GM21367 (cell line): Measurements from ENCODE around the gene ARL3.
"Not testable (repeated sequence)": the region's sequence is repeated elsewhere in the genome, so short reads cannot be mapped to it uniquely, and the experiment has no call there.

Experiments used
- ATAC-seq: cut with Tn5 transposase; IDR thresholded peaks from one replicate; pipeline ENCODE4 v1.9.1; 2021; ENCODE audit not compliant: unreplicated experiment

ARL3 gene

DNA sequence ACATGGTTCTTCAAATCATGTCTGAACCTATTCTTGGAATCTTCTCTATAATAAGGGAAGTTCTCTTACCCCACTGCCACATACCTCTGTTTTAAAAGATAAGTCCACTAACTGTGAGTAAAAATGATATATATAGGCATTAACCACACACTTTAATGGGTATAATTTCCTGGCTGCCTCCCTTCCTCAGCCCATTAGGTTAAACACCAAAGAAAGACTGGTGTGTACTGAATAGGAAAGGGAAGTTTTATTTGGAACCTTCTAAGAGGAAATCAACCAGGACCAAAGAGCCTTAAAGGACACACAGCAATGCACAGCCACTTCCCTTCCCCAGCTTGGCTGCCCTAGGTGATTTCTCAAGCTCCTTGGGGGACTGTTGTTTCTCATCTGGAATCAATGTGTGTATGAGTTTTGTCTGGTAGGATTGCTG lies 24.5 kb upstream of the ARL3 start:
- ATAC-seq, result no peak

DNA sequence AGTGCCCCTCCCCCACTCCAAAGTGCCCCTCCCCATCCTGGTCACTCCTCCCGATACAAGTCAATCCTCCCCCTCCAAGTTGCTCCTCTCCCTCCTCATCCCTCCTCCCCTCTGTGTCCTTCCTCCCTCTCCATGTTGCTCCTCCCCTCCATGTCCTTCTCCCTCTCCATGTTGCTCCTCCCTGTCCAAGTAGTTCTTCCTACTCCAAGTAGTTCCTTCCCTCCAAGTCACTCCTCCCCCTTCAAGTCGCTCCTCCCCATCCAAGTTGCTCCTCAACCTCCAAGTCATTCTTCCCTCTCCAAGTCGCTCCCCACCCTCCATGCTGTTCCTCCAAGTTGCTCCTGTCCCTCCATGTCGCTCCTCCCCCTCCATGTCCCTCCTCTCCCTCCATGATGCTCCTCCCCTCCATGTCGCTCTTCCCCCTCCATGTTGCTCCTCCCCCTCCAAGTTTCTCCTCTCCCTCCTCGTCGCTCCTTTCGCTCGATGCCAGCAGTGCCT lies 20.9 kb upstream of the ARL3 start:
- no peak for ATAC-seq

DNA sequence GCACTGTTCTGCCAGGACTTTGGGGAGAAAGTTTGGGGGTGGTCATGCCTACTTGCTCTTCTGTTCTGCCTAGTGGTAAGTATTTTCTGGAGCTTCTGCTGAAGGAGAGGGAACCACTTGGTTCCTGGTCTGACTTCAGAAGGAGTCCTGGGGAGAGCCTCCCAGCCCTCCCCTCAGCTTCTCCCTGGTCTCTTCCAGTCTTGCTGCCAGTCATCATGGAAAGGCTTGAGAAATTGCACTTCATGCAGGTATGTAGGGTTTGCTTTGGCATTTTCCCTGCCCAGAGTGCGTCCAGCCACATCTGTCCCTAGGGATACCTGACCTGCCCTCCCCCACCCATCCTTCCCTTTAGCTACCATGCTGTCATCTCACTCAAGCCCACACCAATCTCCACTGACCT lies 18.5 kb upstream of the ARL3 start:
- no peak for ATAC-seq

DNA sequence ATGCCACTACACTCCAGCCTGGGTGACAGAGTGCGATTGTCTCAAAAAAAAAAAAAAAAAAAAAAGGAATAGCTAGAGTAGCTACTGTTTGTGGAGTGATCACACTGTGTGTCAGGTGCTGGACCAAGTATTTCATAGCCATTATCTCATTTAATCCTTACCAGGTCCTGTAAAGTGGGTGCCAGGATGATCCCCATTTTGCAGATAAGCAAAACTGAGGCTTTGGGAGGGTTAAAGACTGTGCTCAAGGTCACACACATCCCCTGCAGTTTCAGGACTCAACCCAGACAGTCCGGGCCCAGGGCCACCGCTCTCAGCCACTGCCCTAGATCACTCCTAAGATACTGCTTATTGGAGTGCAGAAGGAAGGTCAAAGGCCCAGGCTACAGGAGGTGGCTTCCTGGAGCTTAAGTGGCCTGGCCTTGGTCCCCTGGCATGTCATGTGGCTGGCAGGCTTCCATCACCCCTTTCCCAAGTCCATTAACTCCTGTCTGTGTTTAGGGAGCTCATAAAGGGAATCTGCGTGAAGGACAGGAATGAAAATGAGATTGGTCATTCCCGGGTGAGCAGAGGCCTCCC lies 17.1 kb upstream of the ARL3 start:
- no peak for ATAC-seq

DNA sequence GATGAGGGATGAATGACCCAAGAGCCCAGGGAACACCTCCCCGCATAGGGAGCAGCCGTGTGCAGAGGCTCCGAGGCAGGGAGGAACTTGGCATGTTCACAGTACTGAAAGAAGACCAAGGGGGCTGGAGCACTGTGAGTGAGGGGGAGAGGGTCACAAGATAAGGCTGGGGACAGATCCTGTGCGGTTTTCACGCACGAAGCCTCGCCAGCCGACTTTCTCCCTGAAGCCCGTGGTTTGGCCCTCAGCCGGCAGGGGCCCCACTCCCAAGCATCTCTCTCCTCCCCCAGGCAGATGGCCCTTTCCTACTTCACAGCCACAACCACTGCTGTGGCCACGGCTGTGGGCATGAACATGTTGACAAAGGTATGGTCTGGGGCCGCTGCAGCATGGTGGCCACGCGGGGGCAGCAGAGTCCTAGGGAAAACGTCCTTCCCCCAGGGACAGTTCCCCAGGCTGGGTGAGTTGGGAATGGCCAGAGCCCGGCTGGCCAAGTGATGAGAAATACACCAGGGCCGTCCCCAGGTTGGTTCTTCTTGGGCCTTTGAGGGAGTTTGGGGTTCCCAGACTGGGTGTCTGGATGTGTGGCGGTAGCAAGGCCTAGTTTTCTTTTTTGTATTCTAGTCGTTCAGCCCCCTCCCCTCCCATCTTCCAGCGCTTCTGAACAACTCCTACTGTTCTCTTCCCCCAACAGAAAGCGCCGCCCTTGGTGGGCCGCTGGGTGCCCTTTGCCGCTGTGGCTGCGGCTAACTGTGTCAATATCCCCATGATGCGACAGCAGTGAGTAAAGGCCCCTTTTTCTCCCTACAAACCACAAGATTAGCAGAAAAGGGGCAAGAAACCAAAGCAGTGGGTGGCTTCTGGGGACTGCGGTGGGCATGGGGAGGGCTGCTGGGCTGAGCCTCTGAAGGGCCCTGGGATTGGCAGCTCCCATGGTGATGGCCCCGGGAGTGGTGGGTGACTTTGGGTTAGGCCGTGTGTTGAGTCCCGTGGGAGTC lies 15.1 kb upstream of the ARL3 start:
- ATAC-seq, result no peak

DNA sequence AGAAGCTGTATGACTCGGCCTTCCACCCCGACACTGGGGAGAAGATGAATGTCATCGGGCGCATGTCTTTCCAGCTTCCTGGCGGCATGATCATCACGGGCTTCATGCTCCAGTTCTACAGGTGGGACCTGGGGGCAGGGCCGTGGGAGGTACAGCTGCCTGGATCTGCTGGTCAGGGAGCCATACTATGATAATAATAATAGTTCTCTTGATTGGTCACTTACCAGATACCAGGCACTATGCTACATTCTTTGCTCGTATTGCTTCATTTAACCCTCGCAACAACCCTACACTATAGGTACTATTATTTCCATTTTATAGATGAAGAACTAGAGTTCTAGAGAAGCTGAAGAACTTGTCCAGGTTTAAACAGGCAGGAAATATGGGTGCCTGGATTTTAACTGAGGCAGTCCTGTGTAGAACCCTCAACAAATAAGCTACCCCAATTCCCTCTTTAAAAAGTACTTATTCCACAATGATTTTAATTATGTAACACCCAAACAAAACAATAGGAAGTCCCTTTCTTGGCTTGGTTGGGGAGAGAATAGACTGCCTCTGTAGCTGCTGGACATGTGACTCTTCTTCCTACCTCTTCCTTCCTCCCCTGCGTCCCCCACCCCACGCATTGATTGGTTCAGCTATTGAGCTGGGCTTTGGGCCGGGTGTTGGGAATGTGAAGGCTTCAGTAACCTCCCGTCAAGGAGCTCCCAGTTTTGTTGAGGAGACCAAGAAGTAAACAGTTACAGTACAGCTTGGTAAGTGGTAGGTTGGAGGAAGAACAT lies 13.0 kb upstream of the ARL3 start:
- ATAC-seq, result no peak

DNA sequence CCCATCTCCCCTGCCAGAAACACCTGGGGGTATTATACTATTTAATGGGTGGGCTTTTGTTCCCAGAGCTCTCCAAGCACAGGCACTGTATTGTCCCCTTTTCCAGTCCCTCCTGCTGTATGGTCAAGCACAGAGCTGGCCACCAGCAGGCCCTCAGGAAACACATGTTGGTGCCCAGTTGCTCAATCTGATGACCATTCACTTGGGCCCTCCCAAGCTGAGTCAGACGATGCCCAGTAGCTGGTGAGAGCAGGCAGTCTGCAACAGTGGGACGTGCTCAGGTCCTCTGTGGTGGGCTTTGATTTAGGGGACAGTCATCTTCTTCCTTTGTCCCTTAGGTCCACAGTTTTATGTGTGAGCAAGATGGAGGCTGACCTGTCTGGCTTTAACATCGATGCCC lies 12.1 kb upstream of the ARL3 start:
- no peak for ATAC-seq

DNA sequence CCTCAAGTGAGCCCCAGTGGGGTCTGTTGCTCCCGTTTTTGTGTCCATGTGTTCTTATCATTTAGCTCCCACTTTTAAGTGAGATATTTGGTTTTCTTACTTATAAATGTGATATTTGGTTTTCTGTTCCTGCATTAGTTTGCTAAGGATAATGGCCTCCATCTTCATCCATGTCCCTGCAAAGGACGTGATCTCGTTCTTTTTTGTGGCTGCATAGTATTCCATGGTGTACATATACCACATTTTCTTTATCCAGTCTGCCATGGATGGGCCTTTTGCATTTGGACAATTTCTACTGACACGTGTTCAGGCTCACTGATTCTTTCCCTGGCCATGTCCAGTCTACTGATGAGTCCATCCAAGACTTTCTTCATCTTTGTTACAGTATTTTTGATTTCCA lies 9.8 kb upstream of the ARL3 start:
- ATAC-seq, result no peak

DNA sequence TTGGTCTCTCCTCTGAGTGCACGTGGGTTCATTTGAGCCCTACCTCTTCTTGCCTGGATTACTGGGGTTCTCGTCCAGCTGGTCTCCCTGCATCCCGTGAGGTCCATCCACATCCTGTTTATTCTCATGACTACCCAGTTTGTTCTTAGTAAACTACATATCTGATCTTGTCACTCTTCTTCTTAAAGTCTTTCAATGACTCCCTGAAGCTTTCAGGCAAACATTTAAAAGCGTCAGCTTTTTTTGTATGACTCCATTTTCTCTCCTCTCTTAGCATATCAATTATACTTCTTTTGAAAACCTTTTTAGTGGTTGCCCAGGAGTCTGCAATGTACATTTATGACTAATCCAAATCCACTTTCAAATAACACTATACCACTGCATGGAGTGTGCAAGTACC lies 7.8 kb upstream of the ARL3 start:
- no peak for ATAC-seq

DNA sequence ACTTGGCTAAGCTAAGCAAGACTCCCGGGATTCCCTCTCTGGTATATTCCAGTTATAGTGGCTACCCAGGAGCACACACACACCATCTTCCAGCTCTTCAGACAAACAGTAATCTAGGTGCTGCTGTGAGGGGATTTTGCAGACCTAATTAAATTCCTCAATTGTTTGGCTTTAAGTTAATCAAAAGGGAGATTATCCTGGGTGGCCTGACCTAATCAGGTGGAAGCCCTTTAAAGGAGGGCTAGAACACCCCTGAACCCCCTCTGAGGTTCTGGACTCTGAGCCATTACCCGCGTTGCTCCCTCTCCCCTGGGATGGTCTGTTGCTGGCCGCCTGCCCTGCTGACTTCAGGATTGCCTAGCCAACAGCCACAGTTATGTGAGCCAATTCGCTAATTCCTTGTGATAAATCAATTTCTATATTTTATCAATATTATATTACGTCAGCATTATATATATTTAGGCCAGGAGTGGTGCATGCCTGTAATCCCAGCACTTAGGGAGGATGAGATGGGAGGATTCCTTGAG lies 6.6 kb upstream of the ARL3 start:
- no peak for ATAC-seq

DNA sequence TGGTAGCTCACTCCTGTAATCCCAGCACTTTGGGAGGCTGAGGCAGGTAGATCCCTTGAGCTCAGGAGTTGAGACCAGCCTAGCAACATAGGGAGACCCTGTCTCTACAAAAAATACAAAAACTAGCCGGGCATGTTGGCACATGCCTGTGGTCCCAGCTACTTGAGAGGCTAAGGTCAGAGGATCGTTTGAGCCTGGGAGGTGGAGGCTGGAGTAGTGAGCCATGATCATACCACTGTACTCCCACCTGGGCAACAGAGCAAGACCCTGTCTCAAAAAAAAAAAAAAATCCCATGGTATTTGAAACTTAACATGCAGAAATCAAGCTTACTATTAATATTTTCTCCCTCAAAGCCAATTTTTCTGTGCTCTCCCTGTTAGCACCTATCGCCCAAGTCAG lies 6.1 kb upstream of the ARL3 start:
- no peak for ATAC-seq

DNA sequence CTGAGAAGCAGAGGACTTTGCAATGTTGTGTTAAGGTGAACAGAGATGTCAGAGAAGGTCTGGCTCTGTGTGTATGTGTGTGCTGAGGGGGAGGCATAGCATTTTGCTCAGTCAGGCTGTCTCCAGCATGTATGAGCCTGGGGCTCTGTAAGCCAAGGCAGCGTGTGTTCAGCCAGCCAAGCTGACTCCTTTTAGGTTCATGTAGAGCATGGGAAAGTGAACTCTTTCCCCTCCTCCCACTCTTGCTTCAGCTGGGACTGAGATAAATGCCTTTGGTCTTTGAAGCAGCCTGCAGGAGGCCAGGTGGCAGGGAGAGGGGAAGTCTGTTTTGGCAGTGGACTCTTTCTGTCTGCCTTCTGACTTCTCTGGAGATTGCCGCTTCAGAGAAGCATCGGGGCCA lies 4.0 kb upstream of the ARL3 start:
- ATAC-seq, result no peak

DNA sequence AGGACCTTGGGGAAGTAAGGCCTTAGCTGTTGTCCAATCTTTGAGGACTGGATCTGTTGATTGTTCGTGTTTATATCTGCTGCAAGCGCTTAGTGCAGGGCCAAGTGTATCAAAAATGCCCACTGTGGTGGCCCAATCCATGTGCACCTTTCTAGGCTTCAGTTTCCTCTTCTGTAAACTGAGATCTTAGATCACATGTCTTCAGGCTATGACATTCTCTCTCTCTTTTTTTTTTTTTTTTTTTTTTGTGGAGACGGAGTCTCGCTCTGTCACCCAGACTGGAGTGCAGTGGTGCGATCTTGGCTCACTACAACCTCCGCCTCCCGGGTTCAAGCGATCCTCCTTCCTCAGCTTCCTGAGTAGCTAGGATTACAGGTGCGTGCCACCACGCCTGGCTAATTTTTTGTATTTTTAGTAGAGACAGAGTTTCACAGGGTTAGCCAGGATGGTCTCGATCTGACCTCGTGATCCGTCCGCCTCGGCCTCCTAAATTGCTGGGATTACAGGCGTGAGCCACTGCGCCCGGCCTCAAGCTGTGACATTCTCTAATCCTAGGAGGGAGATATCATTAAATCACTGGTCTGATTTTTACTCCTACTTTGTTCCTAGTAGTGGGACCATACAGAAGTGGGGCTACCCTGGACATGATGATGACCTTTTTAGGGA lies 2.8 kb upstream of the ARL3 start:
- not testable (repeated sequence) for ATAC-seq

DNA sequence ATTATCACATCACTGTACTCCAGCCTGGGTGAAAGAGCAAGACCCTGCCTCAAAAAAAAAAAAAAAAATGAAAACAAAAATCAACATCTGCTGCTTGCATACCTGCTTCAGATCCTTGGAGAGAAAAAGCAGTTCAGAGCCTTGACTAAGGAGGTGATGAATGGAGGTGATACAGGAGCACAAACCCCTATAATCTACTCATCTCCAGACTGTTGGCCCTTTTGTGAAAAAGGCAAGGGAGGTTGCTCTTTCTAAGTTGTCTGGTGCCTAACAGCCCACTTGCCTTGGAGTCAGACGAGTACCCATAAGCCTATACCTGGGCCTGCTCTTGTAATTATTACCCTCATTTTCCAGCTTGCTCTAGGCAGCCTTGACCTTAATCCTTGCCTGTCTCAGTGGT lies 1.7 kb upstream of the ARL3 start:
- no peak for ATAC-seq

DNA sequence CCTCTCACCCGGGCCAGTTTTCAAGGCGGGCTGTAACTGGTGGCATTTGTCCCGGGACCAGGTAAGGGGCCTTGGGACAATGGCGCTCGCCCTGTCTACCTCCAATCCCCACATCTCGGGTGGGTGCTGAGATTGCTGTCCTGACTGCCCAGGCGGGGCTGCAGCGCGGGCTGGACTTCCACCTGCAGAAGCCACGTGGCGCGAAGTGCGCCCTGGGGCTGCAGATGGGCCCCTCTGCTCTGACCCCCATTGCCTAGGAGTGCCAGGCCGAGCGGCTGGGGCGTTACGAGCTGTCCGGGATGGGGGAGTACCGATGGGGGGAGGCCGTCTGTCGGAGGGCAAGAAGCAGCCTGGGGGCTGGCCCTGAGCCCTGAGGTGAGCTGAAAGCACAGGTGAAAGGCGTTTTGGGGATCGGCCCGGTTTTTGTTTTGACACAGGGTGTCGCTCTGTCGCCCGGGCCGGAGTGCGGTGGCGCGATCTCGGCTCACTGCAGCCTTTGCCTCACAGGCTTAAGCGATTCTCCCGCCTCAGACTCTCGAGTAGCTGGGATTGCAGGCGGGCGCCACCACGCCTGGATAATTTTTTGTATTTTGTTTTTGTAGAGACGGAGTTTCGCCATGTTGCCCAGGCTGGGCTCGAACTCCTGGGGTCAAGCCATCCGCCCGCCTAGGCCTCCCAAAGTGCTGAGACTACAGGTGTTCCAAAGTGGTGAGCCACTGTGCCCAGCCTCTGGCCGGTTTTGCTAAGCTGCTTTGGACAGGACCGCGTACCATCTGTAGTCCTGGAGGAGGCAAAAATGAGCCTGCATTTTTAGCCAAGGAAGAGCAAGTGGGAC lies 641 bp upstream of the ARL3 start, which contains the start of gene SFXN2:
Gene SFXN2 (plus strand): TSS at position 16 of the 835 bp plus-strand sequence. CDS start 12,001 bp downstream, outside the sequence.
- peak; percentile 13 for ATAC-seq

DNA sequence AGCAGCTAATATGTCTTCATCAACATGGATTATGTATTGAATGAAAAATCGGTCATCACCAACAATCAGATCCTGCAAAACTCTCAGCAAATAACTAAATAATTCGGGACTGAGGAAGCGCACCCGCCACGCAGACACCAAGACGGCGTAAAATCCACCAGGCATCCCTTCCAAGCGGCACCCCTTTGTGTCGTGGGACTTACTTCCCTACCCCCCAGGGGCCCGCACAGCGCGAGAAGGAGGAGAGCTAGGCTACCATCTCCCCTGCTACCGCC lies 721 bp downstream of the ARL3 start:
- peak; percentile 24 for ATAC-seq

DNA sequence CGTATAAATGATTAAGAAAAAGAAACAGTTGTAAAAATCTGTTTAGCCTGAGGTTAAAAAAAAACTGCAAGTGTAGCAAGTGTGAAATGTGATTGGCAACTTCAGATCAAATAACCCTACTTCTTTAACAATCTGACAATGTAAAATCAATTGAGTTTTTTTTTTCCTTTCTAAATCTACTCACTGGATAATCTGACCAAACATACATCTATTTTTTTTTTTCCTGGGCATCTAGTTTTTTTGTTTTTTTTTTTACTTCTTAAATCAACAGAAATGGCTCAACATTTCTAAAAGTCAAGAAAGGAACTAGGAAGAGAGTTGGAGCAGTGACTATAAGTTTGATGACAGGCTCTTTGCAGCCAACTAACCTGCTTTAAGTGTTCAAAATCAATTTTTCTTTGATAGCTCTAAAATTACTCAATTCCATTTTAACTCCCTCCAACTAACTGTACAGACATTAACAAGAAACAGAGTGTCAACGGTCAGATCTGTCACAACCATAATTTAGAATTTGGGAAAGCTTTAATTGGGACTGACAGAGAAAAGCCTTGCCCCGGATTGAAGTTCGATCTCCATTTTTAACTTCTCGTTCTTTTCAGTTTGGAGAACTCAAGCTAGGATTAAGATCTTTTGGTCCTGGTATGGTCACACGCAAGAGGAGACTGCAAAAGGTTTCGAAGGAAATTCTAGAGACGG lies 1.2 kb downstream of the ARL3 start:
- no peak for ATAC-seq

DNA sequence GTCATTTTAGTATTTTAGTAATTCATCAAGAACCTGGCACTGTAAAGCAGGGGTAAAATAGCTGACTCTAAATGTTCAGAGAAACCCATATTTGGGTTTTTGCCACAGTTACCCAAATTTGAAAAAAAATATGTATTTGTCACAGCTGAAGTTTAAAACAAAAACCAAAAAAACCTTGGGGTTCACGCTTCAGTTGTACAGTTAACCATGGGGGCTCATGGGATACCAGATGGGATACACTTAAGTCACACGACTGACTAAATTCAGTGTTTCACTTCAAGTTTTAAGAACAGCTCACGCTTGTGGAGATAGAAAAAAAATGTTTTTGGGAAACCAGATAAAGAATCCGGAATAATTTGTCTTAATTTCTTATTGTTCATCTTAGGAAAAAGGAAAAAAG lies 2.1 kb downstream of the ARL3 start:
- no peak for ATAC-seq

DNA sequence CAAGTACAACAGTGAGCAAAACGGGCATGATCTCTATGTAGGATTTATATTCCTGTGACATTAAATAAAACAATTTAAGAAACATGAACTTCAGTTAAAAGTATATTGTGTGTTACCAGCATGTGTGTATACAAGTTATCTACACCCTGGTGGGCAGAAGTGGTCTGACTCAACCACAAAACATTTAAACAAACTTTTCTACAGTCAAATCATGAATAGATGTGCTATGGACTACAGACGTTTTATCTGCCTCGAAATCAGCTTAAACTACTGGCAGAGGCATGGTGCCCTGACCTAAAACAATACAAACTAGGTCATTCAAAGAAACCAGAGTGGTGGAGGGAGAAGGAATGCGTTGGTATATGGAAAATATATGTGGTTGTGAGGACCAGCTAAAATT lies 3.6 kb downstream of the ARL3 start:
- ATAC-seq, result no peak
